Keratinocyte (primary cell): ENCODE results near the gene SLC25A28.

Experiments
- EZH2 ChIP-seq: IDR thresholded peaks from one replicate; pipeline ENCODE4 v1.6.1; 2012; ENCODE audit warnings: inconsistent platforms, mild to moderate bottlenecking, low read length, moderate library complexity
- TF ChIP-seq, protein P1 (sequence below), 3 experiments: IDR thresholded peaks in 1 of 3; conservative IDR thresholded peaks in 1 of 3; optimal IDR thresholded peaks in 1 of 3; 2 replicates in 2 of 3; 3 replicates in 1 of 3; pipeline versions ENCODE3 to v1.5.1; 2011; ENCODE audit warnings: low read length in 3 of 3, mild to moderate bottlenecking in 3 of 3, moderate library complexity in 2 of 3, control low read depth in 1 of 3, inconsistent platforms in 1 of 3; ENCODE audit not compliant: insufficient read depth in 2 of 3; ENCODE audit errors: extremely low read depth in 1 of 3

DNA sequence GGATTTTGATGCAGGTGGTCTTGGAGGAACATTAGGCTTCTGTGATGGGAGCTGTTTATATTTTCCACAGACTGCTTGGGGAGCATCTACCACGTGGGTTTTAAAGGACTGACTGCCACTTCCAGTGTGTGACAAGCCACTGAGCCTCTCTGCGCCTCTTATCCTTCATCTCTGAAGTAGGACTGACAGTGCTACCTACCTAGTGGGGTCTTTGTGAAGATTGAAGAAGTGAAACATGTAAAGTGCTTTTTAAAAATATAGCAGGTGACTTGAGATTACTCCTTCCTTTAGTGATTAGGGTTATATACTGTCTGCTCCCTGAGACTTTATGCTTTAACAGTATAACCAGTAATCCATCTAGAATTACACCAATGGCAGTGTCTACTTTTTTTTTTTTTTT is 57.6 kb downstream of the SLC25A28 start:
- TF ChIP-seq, protein P1, sequence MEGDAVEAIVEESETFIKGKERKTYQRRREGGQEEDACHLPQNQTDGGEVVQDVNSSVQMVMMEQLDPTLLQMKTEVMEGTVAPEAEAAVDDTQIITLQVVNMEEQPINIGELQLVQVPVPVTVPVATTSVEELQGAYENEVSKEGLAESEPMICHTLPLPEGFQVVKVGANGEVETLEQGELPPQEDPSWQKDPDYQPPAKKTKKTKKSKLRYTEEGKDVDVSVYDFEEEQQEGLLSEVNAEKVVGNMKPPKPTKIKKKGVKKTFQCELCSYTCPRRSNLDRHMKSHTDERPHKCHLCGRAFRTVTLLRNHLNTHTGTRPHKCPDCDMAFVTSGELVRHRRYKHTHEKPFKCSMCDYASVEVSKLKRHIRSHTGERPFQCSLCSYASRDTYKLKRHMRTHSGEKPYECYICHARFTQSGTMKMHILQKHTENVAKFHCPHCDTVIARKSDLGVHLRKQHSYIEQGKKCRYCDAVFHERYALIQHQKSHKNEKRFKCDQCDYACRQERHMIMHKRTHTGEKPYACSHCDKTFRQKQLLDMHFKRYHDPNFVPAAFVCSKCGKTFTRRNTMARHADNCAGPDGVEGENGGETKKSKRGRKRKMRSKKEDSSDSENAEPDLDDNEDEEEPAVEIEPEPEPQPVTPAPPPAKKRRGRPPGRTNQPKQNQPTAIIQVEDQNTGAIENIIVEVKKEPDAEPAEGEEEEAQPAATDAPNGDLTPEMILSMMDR (optimal IDR thresholded peaks at IDR 0.05 in 1 of 3, IDR thresholded peaks at IDR 0.05 in 1 of 3, conservative IDR thresholded peaks at IDR 0.05 in 1 of 3; ENCODE audit: extremely low read depth in 1 of 3, insufficient read depth in 2 of 3, low read length in 3 of 3): no peak
- TF ChIP-seq EZH2: no peak
